Astrocyte (in vitro differentiated cells and primary cell): ENCODE data around the gene EP400.

Experiments used
- CTCF ChIP-seq: IDR thresholded peaks from 2 replicates; pipeline ENCODE4 v1.5.1; 2011; ENCODE audit warnings: low read depth, mild to moderate bottlenecking, inconsistent platforms, low read length, moderate library complexity; ENCODE audit not compliant: insufficient read depth
- EZH2 ChIP-seq: IDR thresholded peaks from 2 replicates; pipeline ENCODE4 v1.6.1; 2012; ENCODE audit warnings: mild to moderate bottlenecking, low read length, inconsistent platforms; ENCODE audit not compliant: insufficient read depth

GRCh38 chr12:132124766-132125425 lies 175.2 kb downstream of the EP400 start:
- TF ChIP-seq CTCF: no peak
- TF ChIP-seq EZH2: no peak
